Inflammatory macrophage (primary cell): ENCODE results near the gene PDCD5.
A peak's percentile ranks its signal among the peaks of the same experiment; 100 is the strongest.
"Not testable (repeated sequence)": the region's sequence is repeated elsewhere in the genome, so short reads cannot be mapped to it uniquely, and the experiment has no call there.

Source experiments
- DNase-seq, 2 donors: peaks; one replicate each; pipeline ENCODE4 v3.0.0-alpha.2; 2020 to 2022
- total RNA-seq, 18 experiments: gene quantifications; one replicate each; lab custom pipeline; 2026; ENCODE audit warnings: mixed read lengths in 6 of 18, inconsistent platforms in 2 of 18; lab: John Stamatoyannopoulos, UW

PDCD5 gene, protein sequence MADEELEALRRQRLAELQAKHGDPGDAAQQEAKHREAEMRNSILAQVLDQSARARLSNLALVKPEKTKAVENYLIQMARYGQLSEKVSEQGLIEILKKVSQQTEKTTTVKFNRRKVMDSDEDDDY
- 18.8 to 40.9 (median 30.5) reads per million in 18 experiments for total RNA-seq

DNA sequence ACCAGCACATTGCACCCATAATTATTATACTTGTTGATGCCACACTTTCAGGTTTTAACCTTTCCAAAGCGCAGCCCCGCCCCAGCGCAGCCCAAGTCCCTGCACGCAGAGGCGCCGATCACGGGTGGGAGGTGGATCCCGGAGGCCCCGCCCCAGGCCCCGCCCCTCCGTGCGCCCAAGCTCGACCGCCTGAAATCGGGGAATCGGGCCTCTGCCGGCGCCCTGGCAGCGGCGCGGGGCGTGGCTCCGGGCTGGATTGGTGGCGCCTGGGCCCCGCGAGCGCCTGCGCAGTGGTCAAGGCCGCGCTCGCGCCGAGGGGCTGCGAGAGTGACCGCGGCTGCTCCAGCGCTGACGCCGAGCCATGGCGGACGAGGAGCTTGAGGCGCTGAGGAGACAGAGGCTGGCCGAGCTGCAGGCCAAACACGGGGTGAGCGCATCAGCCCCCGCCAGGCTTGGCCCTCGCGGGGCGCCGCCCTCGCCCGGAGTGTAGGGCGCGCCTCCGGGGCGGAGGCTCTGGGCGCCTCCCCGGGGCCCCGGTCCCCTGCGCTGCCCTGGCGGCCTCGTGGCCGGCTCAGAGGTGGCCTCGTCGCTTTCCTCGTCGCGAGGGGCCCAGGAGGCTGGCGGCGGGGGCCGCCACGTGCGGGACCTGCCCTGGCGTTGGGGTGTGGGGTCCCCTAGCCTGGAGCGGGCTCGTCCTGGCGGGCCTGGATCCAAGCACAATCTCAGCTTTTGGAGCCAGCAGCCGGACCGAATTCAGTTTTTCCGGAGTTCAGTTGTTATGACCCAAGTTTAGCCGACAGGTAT lies at the start of gene PDCD5:
TSS of gene PDCD5 (plus strand) at position 290 of the 804 bp plus-strand sequence. CDS start at position 362, 72 bp downstream.
- DNase-seq, result peak; percentile 95 to 96

DNA sequence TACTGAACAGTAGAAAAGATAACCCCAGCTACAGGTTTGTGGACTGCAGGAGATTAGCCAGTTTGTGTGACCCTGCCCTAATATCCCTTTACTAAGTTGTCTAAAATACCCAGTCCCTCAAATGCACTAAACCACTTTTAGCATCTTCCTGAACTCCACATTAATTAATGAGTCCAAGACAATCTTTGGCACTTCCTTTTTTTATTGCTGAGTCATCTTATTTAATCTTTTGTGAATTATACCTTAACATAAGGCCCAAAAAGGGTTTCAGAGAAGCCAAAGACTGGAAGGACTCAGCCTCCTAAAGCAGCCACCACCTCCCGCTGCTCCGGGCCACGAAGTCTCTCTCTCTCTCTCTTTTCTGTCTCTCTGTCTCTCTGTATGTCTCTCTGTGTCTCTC lies 48.8 kb upstream of the PDCD5 start:
- no peak for DNase-seq

GRCh38 chr19:32537580-32537979 lies 43.4 kb upstream of the PDCD5 start:
- no peak for DNase-seq

DNA sequence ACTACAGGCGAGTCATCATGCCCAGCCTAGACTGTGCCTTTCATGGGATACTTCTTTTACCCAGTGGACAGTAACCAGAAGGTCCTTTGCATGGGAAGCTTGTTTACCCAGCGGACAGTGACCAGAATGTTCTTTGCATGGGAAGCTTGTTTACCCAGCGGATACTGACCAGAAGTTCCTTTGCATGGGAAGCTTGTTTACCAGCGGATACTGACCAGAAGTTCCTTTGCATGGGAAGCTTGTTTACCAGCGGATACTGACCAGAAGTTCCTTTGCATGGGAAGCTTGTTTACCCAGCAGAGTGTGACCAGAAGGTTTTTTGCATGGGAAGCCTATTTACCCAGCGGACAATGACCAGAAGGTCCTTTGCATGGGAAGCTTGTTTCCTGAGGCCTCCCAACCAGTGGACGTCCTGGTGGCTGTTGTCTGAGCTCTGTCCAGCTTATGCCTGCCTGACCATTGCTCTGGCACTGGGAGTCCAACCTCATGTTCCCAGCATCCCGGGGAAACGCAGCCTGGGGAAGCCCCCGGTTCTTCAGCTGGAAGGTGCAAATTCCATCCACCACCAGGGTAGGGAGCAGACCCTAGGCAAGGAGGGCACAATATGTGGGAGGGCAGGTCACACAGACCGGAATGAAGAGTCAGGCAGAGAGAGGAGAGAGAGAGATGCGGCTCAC lies 41.6 kb upstream of the PDCD5 start:
- DNase-seq, result no peak

DNA sequence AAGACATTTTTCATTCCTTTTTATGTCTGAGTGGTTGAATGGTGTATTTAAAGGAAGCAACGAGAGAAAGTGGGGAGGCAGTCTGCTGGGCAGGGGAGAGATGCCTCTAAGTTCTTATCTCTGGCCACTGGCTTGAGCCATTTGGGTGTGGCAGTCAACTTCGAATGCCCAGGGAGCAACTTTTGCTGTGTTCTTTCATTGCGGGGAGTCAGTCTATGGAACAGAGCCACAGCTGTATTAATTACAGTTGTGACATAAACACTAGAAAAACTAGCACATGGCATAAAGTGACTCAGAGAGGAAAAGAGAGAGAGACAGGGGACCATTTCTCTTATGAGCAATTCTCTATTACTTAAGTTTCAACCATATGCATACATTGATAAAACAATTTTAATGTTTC lies 40.4 kb upstream of the PDCD5 start:
- DNase-seq, result no peak

DNA sequence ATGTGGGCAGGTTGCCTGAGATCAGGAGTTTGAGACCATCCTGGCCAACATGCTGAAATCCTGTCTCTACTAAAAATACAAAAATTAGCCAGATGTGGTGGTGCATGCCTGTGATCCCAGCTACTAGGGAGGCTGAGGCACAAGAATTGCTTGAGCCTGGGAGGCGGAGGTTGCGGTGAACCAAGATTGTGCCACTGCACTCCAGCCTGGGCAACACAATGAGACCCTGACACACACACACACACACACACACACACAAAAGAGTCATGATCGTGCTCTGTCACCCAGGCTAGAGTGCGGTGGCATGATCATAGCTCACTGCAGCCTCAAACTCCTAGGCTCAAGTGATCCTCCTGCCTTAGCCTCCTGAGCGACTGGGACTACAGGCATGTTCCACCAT lies 39.6 kb upstream of the PDCD5 start:
- DNase-seq, result not testable (repeated sequence)

- no peak for DNase-seq
Measured at GRCh38 chr19:32542477-32543108, 38.4 kb upstream of the PDCD5 start.

- no peak for DNase-seq
Measured at GRCh38 chr19:32543115-32543900, 37.7 kb upstream of the PDCD5 start.

DNA sequence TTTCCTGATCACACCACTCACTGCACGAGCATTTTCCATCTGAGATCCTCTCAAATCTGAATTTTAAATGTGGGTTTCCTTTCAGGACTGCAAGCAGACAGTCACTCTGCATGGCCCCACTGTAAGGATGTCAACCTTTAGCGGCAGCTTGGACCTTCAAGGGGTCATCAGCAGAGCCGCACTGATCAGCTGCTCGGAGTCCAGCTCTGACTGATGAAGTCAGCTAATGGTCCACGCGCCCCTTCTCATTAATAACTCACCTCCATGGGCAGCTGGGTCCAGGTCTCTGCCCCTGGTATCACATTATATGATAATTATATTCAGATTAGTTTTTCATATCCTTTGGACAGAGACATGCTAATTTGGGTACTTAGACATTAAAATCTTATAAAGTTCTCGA lies 36.1 kb upstream of the PDCD5 start:
- DNase-seq, result no peak

GRCh38 chr19:32550666-32551065 lies 30.3 kb upstream of the PDCD5 start:
- DNase-seq, result no peak

DNA sequence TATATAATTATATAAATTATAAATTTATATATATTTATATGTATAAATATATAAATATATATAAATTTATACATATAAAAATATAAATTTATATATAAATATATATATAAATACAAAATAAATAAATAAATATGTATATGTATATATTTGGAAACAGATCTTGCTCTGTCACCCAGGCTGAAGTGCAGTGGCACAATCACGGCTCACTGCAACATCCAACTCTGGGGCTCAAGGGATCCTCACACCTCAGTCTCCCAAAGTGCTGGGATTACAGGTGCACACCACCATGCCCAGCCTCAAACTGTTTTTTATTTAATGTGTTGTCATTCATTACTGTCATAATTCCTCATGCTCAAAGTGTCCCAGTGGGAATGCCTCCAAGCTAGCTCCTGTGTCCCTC lies 25.2 kb upstream of the PDCD5 start:
- no peak for DNase-seq

DNA sequence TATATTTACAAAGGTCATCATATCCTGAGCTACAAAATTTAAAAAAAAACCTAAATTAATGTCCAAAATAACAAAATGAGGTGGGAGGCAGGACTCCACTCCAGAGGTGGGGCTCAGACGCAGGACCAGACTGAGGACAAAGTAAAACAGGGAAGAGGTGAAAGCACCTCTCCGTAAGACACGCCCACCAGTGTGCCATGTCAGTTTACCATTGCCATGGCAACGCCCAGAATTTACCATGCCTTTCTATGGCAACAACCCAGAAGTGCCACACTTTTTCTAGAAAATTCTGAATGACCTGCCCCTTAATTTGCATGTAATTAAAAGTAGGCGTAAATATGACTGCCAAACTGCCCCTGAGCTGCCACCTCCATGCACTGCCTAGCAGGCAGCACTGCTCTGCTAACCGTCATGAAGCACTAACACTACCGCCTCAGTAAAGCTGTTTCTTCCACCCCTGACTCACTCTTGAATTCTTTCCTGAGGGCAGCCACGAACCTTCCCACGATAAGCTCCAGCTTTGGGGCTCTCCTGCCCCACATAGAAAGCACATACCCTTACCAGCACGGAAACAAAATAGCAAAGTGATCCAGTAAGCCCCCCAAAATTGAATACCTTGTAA lies 22.3 kb upstream of the PDCD5 start:
- DNase-seq, result no peak

GRCh38 chr19:32563761-32564160 lies 17.2 kb upstream of the PDCD5 start:
- no peak for DNase-seq

DNA sequence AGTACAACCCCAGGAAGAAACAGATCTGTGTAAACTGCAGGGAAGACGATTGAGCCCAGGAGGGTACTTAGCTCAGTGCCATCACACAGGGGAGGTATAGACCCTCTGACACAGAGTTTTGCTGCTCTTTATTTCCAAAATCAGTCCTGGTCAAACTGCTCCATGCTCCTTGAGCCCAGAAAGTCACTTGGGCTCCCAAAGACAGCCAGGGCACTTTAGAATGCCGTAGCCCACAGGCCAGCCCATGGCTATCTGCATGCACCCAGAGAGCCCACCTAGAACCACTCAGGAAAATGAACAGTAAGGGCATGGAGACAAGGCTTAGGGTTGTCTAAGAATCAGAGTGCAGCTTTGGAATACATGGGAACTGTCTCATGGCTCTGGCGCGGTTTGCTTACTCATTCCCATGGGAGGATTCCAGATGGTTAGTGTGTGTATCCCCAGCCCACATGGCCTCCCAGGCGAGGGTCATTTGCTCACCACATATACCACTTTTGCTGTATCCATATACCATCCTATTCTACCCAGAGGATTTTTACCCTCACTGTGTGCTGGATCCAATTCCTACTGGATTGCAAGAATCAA lies 14.7 kb upstream of the PDCD5 start:
- no peak for DNase-seq

DNA sequence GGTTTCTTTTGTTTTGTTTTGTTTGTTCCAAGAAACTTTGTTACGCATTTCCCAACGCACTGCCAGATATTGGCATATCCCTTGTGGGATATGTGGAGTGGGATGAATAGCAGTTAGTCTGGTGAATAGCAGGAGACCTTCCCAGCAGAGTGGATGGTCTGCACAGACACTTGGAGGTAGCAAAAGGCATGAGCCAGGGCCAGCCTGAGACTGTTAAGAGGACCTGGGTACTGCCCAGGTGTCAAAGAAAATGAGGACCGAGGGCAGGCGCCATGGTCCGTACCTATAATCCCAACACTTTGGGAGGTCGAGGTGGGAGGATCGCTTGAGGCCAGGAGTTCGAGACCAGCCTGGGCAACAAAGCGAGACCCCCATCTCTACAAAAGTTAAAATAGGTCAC lies 13.5 kb upstream of the PDCD5 start:
- DNase-seq, result no peak

- peak; percentile 41 to 61 for DNase-seq
Measured at GRCh38 chr19:32570081-32570785, 10.8 kb upstream of the PDCD5 start.

DNA sequence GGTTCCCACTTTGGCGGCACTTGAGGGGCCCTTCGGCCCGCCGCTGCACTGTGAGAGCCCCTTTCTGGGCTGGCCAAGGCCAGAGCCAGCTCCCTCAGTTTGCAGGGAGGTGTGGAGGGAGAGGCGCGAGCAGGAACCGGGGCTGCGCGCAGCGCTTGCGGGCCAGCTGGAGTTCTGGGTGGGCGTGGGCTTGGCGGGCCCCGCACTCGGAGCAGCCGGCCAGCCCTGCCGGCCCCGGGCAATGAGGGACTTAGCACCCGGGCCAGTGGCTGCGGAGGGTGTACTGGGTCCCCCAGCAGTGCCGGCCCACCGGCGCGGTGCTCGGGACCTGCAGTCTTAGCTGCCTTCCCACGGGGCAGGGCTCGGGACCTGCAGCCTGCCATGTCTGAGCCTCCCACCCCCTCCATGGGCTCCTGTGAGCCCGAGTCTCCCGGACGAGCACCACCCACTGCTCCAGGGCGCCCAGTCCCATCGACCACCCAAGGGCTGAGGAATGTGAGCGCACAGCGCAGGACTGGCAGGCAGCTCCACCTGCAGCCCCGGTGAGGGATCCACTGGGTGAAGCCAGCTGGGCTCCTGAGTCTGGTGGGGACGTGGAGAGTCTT lies 9.4 kb upstream of the PDCD5 start:
- DNase-seq, result not testable (repeated sequence)

- DNase-seq, result not testable (repeated sequence)
Measured at GRCh38 chr19:32572700-32573491, 8.1 kb upstream of the PDCD5 start.

DNA sequence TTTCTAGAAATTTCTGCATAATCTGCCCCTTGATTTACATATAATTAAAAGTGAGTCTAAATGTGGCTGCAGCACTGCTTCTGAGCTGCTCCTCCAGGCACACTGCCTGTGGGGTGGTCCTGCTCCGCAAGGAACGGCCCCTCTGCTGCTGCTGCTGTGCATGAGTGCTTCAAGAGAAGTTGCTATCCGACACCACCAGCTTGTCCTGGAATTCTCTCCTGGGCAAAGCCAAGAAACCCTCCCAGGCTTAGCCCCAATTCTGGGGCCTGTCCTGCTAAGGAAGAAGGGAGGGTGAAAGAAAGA lies 7.5 kb upstream of the PDCD5 start:
- DNase-seq, result no peak

GRCh38 chr19:32576790-32577189 lies 4.2 kb upstream of the PDCD5 start:
- DNase-seq, result no peak
